CD4-positive, alpha-beta T cell treated with Interleukin-1 beta for 1 hour (primary cell): ENCODE measurements around the gene TMEM198.
A peak's percentile ranks its signal among the peaks of the same experiment; 100 is the strongest.

Experiments
- DNase-seq, 2 donors: peaks; one replicate each; pipeline ENCODE4 v3.0.0-alpha.2; 2020 to 2022

The TMEM198 gene

DNA sequence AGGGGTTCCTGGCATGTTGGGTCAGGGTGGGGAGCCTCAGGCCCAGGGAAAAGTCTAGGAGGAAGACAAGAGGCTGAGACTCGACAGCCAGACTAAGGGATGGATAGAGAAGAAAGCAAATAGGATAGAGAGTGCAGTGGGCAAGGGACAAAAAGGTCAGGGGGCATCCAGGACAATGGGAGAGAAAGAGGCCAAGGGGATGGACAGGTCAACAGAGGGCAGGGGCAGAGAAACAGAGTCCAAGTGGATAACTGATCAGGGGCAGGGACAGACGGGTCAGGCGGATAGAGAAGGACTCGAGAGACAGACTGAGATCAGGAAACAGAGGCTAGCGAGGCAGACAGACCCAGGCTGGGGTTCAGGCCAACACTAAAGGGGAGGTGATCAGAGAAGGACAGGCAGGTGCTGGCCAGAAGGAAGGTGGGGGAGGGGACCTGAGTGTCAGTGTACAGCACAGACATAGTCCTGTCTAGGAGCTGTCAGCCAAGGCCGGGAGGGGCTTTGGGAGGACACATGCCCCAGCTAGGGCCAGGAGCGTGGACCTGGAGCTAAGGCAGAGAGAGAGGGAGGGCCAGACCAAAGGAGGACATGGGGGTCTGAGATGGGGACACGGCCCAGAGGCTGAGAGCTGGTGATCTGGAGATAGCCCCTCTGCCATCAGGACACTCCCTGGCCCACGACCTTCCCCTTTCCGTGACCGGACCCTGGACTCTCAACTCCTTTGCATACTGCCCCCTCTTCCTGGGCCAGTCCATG, 17.3 kb upstream of the TMEM198 start:
- DNase-seq, result no peak

DNA sequence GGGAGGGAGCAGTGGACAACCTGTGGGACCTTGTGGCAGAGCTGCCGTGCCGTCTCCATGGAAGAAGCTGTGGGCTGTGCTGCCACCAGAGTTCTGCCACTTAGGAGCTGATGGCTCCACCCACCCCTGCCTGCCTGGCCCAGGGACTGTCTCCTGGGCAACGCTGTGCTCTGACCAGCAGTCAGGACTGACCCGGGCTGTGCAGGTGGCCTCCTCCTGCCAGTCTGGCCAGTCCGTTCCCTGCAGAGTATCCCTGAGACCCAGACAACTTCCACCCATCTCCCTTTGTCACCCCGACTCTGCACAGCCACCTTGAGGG, 16.8 kb upstream of the TMEM198 start:
- DNase-seq, result no peak

DNA sequence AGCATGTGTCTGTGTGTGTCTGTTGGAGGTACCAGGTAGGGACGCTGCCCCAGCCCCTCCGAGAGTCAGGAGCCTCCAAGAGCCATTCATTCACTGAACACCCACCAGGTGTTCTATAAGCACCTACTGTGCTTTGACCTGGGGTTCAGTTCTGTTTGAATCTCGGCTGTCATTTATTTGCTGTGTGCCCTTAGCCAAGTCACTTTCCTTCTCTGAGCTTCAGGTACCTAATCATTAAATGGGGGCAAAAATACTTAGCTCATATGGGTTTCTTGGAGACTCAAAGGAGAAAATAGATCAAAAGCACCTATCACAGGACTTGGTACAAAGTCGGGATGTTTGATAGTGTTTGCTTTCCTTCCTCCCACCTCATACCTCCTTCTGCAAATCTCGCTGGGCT, 16.4 kb upstream of the TMEM198 start:
- no peak for DNase-seq

DNA sequence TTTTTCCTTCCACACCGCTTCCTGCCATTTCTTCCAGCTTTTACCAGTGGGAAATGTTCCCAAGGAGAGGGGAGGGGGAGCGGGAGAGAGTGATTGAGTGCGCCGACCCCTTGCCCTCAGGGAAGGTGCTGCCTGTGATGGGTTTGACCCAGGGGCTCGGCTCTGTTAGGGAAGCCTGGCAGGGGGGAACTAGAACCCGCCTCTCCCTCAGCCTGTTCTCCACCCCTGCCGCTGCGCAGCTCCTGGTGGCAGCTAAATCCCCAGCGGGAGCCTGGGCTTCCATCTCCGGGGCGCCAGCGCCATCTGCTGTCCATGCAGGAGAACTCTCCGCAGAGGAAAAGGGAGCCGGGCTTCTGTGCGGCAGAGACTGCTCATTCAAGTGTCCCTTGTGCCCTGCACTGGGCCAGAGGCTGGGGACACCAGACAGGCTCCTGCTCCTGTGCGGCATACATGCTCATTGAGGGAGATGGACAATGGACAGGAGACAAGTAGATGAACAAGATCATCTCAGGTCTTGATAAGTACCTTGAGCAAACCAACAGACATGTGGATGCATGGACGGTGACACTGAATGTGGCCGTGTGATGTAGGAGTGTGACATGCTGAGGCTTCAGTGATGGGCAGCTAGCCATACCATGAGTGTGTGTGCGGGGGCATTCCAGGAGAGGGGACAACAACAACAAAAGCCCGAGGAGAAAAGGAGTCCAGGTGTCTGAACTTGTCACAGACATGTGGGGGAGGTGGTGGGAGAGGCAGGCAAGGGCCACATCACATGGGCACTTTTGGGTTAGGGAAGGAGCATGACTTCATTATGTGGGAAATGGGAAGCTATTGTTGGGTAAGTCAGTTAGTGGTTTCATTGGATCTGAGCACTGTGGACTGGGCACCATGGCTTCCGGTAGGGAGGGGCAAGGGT, 13.5 kb upstream of the TMEM198 start:
- DNase-seq, result peak; percentile 83 to 84

DNA sequence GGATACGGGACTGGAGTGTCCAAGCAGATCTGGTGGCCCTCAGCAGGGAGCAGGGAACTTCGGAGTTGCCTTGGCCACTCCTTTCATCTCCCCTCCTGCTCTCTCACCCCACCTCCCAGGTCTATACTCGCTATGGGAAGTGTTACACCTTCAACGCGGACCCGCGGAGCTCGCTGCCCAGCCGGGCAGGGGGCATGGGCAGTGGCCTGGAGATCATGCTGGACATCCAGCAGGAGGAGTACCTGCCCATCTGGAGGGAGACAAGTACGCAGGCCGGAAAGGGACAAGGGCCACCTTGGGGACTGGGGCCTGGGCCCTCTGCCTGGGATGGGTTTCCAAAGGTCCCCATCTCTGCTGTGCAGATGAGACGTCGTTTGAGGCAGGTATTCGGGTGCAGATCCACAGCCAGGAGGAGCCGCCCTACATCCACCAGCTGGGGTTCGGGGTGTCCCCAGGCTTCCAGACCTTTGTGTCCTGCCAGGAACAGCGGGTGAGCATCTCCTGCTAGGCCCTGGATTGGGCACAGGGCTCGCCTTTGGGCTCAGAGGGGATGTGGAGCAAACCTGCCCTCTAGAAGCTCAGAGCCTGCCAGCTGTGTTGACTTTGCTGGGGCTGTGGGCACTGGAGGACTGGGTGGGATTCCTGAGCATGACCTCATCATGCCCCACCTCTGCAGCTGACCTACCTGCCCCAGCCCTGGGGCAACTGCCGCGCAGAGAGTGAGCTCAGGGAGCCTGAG, 12.0 kb upstream of the TMEM198 start:
- DNase-seq, result no peak

DNA sequence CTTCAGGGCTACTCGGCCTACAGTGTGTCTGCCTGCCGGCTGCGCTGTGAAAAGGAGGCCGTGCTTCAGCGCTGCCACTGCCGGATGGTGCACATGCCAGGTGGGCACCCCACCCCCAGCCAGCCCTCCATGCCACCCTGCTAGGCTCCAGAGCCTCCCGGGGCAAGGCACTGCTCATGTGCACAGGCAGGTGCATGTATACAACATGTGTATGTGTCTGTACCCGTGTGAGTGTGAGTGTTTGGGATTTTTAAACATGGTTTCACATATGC, 11.5 kb upstream of the TMEM198 start:
- DNase-seq, result no peak

DNA sequence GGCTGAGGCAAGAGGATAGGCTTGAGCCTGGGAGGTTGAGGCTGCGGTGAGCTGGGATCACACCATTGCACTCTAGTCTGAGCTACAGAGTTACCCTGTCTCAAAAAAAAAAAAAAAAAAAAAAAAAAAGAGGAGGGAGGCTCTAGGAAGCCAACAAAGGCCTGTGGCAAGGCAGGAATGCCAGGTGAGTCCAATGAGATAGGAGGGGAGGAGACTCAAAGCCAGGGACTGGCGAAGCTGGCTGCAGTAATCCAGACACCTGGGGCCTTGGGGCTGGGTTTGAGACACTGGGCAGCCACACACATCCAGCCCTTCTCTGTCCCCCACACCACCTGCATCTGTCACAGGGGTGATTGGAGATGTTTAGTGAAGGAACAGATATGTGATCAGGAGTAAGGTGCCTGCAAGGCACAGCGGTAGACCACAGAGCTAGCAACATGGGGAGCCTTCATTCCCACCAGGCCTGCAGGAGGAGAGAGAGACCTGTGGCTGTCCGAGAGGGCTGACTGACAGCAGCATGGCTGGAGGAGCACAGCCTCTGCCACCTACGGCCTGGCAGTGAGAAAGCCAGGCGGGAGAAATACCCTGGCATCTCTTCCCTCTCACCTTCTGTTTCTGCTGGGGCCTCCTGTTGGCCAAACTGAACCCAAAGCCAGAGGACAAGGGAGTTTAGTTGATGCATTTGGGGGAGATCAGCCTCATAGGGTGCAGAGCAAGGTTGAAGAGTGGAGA, 9.7 kb upstream of the TMEM198 start:
- DNase-seq, result no peak

DNA sequence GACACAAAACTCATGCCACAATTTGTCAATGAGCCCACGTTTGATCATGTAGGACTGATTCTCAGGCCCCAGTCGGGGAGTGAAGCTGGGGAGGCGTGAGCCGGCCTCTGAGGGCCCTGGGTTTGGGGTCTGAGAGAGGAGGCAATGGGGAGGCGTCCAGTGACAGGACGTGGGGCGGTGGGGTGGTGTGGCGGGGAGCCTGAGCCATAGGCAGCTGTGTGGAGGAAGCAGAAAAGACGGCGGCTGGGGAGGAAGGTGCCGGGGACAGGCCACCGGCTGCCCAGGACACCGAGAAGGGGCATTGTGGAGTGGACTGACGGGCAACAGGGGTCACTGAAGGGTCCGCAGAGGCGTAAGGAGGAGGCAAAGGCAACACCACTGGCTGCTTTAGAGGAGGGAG, 7.4 kb upstream of the TMEM198 start:
- no peak for DNase-seq

DNA sequence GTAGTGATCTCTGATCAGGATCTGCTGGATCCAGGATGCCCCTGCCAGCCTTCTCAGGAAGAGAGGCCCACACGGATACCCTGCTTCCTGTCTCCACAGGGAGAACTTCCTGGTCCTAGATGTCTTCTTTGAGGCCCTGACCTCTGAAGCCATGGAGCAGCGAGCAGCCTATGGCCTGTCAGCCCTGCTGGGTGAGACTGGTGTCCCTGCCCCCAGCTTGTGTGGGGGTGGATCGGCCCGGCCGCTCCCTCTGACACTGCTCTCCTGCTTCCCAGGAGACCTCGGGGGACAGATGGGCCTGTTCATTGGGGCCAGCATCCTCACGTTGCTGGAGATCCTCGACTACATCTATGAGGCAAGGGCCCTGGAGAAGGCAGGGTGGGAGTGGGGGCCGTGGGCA, 6.9 kb upstream of the TMEM198 start:
- no peak for DNase-seq

DNA sequence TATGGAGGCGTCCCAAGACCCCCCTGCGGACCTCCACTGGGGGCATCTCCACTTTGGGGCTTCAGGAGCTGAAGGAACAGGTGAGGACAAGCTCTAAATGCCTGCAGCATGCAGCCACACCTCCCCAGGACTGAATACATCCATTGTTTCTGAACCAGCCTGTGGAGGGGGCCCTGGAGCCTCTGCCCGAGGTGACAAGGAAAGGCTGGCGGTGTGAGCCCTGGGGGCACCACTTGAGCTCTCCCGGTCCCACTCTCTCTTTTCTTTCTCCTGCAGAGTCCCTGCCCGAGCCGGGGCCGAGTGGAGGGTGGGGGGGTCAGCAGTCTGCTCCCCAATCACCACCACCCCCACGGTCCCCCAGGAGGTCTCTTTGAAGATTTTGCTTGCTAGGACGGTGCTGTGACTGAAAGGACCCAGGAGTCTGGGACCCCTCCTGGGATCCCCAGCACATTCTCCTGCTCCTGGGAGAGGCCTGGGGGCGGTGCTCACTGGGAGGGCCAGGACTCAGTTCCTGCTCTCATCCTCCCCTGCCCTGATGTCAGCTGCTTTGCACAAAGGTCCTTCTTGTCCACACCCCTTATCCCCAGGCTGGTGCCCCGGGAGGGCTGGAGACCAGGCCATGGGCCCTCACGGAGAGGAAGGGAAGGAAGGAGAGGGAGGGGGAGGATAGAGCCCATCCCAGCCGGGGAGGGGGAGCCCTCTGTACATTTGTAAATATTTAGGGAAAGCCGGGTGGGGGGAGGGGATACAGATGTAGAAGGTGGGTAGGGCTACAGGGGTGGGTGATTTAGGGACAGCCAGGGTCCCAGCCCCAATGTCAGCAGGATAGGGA, 6.0 kb upstream of the TMEM198 start:
- no peak for DNase-seq

DNA sequence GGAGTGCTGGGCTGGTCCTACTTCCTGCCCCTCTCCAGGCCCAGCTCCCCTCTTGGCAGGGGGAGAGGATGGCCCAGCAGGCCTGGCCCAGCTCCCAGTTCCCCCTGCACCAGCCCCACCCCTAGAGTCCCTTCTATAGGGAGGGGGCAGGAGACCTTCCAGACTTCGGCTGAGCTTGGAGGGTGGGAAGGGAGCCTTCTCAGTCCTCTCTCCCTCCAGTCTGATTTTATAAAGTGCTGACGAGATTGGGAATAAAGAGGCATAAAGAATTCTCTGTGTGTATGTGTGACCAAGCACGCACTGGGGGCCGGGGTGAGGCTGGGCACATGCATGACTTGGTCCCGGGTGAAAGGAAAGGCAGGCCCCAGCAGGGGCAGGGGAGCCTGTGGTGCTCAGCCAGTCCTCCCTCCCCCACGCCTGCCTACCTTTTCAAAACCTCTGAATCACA, 5.3 kb upstream of the TMEM198 start:
- DNase-seq, result no peak

DNA sequence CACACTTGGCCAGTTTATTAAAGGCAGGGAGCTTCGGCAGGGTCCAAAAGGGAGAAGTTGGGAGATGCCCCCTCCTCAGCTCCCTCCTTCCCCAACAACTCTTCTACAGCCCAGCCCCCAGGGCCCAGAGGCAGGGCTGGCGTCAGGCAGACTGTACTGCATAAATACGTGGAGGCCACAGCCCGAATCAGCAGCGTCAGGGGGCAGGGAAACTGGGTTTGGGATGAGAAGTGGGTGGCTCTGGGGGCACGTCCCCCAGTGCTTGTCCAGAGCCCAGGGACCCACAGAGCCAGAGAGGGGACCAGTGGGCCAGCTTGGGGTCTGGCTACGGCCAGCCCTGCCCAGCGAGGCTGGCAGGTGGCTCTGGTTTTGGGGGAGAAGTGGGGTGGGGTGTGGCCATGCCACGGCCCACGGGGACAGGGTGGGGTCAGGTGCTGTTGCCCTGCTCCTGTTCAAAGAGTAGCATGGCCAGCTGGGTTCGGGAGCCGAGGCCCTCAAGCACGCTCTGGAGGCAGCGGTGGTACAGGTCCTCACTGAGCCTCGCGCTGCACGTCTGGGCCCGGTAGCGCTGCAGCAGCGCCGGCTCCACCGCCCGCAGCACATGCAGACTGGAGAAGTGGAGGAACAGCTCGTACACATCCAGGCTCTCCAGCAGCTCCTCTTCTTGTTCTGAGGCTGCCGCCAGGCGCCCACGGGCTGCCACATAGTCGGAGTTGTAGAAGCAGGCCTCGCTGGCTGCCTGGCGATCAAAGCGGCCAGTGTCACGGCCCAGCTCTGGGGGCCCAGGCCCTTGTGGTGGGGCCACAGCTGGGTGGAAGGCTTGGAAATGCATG, 4.7 kb upstream of the TMEM198 start:
- DNase-seq, result no peak

DNA sequence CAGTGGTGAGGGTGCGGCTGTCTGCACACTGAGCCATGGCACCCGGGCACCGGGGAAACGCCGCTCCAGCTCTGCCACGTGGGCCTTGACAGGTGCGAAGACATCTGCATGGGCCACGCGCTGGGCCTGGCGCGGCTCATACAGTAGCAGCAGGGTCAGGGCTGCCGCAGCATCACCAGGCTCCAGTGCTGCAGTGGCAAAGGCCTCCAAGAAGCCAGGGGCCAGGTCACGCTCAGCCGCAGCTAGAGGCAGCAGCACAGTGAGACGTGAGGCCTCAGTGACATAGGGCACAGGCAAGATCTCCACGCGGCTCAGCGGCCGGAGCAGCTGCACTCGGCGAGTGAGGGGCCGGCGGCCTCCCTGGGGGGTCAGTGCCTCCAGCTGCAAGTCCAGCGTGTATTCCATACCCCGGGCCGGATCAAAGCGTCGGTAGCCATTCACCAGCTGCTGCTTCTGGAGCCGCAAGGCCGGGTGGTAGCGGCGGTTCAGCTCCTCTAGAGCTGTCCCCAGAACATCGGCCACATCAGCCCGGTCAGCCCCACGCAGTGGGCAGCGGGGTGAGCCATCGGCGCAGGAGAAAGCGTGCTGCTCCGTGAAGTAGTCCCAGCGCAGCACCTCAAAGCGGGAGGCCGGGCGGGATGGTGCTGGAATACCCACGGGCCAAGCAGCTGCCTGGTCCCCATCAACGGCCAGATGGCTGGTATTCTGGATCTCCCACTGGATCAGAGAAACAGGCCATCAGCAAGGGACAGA, 3.7 kb upstream of the TMEM198 start:
- no peak for DNase-seq

DNA sequence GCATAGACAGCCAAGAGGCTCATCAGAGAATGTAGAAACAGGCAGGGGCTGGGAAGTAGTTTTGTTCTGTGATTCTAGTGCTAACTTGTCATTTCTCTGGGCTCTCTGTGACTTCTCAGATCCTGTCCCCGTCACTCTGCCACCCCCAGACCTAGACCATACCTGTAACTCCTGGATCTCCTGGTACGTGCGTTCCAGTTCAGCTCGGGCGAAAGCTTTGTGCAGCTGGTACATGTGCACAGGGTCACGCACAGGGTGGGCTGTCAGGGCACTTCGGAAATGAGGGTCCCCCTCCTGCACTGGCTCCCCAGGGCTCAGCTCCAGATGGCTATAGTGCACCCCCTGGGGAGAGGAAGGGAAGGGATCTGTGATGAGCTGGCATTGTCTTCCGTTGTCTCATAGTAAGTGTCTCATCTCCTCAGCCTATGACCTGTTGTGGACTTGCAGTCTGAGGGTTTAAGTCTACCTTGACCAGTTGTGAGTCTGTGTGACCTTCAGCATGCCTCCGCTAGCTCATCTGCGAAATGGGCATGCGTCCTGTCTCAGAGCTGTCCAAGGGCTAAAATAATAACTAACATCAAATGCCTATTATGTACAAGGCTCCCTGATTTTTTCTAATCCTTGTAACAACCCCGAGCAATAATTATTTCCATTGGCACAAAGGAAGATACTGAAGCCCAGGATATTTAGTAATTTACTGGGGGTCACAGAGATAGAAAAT, 2.9 kb upstream of the TMEM198 start:
- DNase-seq, result no peak

DNA sequence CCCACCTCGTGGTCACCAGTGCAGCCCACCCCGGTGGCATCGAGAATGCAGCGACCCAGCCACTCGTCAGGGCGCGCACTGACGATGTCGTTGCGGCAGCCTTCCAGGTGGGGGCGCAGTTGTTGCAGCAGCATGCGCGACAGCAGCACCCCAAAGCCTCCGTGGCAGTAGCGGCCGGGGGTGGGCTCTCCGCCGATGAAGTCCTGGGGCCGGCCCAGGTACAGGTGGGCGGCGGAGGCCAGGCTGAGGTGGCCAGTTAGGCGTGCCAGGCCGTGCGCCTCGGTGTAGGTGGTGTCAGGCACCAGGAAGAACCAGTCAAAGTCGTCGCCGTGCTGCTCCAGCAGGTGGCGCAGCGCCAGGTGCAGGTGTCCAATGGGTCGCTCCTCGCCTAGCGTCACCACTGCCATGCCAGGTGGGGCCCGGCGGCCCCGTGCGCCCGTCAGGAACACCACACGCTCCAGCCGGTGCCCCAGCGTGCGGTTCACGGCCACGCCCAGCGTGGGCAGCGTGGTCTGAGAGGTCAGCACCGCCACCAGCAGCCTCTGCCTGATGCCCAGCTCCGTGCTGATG, 2.1 kb upstream of the TMEM198 start:
- peak; percentile 87 to 91 for DNase-seq

DNA sequence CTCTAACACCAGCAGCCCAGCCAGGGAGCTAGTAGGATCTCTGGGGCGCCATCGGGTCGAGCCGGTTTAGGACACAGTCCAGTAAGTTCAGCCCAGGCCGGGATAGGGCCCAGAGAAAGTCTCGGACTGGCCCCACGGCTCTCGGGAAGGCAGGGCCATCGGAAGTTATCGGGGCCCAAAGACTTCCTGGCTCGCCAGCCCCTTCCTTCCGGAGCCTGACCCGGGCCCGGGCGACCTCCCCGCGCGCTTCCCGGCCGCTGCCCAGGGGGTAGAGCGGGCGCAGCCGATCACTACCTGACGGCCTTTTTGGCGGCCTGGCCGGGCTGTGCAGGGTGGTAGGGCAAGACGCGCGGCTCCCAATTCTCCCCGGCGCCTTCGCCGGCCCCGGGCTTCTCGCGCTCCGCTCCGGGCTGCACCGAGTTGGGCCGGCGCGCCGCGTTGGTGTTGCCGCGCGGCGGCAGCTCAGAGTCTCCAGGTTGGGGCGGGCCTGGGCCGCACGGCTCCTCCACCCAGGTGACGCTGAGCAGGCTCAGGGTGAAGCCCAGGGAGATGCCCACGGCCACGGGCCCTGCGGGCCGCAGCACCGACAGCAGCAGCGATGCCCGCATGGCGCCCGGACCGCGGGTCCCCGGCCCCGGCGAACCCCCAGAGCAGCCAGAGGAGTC, 765 bp upstream of the TMEM198 start:
- no peak for DNase-seq

DNA sequence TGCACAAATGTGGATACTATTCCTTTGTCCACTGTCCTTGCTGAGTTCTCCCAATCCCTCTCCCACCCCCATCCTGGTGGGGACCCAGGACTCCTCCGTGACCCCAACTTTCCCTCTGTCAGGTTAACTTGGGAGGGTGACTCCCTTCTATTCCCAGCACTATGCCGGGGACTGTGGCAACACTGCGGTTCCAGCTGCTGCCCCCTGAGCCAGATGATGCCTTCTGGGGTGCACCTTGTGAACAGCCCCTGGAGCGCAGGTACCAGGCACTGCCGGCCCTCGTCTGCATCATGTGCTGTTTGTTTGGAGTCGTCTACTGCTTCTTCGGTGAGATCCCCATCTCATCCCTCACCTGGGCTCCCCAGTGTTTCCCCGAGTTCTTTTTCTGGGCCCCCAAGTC, 739 bp downstream of the TMEM198 start:
- DNase-seq, result no peak

DNA sequence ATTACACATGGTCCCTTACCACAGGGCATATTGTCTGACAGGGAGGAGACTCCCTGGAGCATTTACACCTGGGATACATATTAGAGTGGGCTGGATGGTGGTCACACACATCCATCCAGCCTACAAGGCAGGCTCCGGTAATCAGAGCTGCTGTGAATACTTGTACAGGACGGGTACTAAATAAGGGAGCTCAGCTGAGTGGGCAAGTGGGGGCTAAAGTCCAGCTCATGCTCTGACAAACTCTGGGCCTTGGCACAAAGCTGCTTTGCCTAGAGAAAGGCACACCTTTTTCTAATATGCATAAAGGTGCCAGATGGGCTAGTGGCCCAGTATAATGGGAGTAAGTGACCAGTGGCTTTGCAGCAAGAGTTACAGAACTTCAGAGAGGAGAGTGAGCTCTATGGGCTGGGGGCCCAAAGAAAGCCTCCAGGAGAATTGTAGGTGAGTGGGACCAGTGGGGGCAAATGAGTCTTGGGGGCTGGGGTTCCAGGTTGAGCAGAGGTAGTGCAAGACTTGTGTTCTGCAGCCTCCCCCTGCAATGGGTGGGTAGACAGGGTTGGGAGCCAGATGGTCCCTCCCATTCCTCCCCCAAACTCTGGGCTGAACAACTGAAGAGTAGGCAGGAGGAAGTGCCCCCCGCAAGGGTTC, 1.6 kb downstream of the TMEM198 start:
- DNase-seq, result no peak
